M059J (cell line): Measurements from ENCODE around the gene DDX51. TPM values are rescaled to one million over a fixed set of nuclear protein-coding genes. Genes with fewer than 3 reads are reported as not detected.
"Not testable (repeated sequence)": the region's sequence is repeated elsewhere in the genome, so short reads cannot be mapped to it uniquely, and the experiment has no call there.

Source experiments
- DNase-seq: peaks from one replicate; pipeline ENCODE4 v3.0.0-alpha.2; 2012; ENCODE audit warnings: low read depth
- total RNA-seq: library from RNA; depleted of rRNA; stranded (reverse); fragments of >200 nt; shearing (Covaris generic); gene quantifications from 2 replicates; pipeline ENCODE4 v1.2.3, GENCODE V29; 2014

DDX51 gene
- total RNA-seq, 1 experiment from 2014 or later = 4.8 TPM

- no peak for DNase-seq
These were observed 2.9 kb downstream of the DDX51 start for GRCh38 chr12:132140918-132141841.

DNA sequence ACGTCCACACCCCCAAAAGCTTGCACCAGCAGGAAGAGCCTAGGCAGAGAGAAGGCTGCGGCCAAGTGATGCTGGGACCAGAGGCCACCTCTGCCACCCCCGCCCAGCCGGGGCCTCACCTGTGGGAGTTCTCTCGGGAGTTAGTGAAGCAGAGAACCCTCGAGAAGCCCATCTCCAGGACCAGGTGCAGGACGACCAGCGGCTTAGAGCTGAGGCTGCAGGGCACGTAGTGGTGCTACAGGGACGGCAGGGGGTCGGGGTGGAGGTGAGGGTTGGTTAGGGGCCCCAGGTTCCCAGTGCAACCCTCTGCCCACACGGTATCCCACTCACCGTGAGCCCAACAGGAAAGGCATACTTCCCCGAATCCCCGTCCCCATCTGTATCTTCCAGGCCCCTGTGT lies 3.6 kb downstream of the DDX51 start:
- DNase-seq = no peak

DNA sequence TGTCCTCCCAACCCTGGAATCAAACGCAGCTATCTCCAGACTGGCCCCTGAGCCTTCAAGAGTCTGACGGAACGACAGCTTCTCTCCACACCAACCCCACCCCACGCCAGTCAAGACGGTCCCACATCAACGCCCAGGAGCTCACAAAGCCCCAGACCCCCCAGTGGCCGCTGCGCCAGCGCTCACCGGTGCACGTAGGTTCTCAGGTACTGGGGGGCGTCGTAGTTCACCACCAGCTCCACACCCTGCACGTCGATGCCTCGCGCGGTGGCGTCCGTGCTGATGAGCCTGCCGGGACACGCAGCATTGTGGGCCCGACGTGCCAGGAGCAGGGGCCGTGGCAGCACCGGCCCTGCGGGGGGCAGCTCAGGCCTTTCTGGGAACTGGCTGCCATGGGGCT lies 4.2 kb downstream of the DDX51 start:
- no peak for DNase-seq

DNA sequence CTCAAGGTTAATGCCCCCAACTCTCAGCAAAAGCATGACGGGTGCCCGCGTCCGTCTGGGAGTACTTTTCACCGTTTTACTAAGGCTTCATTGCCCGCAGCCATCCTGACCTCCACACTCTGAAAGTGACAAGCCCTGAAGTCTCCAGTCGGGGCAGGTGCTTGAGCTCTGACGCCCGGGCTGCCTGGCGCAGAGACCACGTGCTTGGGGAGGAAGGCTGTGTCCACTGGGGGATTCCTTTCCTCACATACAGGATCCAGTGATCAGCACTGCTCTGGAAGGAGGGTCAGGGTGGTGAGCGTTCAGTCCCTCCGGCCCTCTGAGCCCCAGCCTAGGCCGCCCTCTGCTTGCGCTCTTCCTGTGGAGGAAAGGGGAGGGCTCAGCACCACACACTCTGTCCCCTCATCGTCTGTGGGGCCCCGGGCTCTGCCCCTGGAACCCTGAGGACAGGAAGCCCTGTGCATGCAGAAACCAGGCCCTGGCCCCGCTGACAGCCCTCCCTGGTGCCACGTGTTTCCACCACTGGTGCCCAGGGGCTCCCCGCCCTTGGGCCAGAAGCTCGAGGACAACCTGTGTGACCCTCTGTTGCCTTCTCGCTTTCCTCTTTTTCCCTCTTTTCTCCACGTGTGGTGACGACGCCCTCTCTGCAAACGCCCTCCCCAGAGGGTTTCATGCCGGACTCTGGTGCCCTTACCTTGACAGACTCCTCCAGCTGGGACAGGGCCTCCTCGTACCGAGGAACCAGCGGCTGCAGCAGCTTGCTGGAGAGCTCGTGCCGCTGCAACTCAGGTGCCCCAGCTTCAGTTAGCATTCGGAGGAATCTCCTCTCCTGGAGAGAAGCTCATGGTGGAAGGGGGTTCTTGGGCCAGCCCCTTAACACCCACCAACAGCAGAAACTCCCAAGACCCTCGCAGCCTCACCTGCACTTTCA lies 4.9 kb downstream of the DDX51 start:
- DNase-seq = no peak

DNA sequence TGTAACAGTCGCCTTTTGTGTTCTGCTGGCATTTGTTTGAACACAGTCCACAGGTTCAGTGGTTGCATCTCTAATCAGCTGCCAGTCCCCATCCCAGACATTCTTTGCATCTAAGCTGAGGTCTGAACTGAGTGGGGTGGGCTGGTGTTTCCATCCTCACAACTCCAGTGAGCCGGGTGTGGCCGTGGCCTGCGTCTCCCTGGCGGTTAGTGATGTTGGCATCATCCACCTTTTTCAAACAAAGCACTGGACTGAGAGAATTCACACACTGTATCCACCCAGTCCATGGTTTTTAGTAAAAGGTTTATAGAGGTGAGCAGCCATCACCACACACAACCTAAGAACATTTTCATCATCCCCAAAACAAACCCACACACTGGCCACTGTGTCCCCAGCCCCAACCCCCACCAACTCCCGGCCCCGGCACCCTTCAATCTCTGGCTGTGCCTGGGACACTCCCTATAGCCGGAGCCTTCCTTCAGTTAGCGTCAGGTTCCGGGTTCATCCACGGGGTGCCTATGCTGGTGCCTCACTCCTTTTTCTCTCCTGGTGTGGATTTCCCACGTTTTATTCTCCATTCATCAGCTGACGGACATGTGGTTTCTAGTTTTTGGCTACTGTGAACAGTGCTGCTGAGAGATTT lies 6.5 kb downstream of the DDX51 start:
- DNase-seq = no peak

DNA sequence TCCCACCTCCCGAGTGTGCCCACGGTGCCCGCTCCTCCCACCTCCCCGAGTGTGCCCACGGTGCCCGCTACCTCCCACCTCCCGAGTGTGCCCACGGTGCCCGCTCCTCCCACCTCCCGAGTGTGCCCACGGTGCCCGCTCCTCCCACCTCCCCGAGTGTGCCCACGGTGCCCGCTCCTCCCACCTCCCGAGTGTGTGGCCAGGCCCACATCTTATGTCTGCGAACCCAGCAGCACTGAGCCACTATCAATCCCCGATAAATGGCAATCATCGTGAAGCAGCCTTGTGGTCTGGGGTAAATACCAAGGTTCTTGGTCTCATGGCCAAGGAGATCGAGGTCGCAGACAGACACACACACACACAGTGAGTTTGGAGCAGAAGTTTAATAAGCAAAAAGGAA lies 7.9 kb downstream of the DDX51 start:
- not testable (repeated sequence) for DNase-seq

GRCh38 chr12:132134653-132135183 lies 9.4 kb downstream of the DDX51 start:
- not testable (repeated sequence) for DNase-seq

- no peak for DNase-seq
These were observed 10.0 kb downstream of the DDX51 start for GRCh38 chr12:132133952-132134652.

DNA sequence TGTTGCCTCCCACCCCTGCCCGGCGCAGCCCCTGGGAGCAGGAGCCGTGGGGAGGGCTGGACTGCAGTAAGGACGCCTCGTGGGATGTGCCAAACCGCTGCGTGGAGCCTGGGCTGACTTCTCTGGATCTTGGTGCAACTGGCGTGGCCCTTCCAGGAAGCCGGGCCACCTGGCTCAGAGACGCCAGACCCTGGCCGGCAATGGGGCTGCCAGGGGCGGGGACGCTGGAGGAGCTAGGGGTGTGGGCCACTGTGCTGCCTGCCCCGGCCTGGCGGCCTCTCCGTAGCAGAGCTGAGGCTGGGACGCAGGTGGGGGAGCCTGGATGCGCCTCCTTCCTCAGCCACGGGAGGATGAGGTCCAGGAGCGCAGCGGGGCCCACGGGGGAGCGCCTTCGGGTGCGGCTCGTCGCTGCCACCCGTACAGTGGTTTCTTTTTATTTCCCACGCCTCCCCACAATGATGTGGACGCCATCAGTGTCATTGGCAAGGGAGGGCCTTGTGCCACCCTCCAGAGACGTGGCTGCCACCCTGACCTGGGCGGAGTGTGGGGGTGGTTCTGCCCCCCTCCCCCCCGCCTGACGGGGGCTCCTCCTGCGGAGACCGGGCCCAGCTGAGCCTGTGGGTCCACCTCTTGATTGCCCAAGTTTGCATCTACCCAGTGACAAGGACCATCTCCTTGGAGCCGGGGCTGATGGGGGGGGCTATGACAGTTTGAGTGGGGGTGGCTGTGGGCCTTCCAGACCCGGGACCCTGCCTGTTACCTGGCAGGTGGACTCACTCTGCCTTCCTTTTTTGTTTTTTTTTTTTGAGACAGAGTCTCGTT lies 11.3 kb downstream of the DDX51 start:
- DNase-seq = no peak

DNA sequence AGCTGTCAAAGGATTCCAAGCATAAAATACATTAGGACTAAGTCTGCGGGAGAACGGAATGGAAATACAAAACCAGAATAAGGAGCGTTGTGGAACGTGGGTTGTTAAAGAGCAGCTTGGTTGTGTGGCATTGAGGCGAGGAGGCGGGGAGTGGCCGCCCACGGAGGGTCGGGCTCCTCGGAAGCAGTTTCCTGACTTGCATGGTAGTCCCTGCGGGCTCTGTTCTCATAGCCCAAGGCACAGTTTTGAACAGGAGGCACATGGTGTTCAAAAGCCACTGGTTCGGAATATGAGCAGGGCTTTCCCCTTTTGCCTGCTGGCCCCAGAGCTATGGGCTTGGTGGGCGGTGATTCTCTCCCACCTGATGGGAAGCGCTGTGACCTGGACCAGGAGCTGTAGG lies 12.2 kb downstream of the DDX51 start:
- no peak for DNase-seq

DNA sequence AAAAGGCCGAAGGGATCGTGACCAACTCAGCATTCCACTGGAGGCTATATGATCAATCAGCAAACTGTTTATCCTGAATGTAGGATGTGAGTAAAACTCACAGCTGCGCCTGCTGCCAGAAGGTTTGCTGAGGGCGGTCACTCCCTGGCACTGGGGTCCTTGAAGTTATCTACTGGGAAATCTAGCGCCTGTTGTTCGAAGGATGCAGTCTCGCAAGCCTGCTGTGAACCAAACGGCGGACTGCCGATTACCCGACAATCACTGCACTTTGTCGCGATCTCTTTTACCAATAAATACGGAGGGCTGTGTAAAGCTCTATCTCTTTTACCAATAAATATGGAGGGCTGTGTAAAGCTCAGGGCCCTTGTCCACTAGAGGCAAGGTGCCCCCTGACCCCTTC lies 12.9 kb downstream of the DDX51 start:
- DNase-seq = no peak

DNA sequence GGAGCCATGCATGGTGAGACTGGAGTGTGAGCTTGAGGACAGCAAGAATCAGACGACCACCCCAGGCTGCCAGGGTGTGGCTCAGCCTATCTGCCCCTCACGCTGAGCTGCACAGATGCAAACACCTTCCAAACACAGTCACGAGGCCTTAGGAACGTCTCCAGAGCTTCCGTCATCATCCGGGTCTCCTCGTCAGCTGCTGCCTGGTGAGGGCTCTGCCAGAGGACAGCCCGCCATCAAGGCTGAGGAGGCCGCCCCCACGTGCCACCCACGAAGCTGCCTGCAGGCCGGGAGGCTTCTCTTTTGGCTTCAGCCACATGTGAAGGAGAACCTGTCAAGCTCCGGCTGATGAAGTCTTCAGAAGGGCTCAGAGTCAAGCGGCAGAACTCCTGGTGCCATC lies 13.4 kb downstream of the DDX51 start:
- DNase-seq = no peak

DNA sequence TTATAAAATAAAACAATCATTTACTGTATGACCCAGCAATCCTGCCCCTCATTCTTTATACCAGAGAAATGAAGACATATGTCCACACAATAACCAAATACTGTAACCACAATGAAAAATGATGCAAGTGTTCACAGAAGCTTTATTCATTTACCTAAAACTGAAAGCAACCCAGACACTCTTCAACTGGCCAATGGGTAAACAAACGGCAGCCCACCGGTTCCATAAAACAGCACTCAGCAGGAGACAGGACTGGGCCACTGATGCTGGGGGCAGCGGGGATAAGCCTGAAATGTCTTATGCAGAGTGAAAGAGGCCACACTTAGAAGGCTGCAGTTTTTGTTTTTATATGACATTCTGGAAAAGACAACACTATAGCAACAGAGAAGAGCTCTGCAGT lies 15.1 kb downstream of the DDX51 start:
- DNase-seq = no peak

DNA sequence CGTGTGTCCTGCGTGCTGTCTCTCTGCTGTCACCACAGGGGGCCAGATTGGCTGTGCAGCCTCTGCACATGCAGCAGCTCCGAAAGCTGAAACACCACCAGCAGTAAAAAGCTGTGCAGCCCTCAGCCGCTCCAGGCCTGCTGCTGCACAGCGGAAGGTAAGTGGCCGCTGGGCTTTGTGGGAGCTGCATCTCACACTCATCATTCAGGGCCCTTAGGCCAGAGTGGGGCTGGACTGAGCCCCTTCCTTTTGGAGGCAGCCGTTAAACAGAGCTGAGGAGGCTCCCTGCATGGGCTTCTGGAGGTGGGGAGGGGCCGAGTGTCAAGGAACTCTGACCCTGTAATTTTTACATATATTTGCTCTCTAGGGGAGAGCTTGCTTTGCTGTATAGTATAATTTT lies 17.1 kb downstream of the DDX51 start:
- no peak for DNase-seq

GRCh38 chr12:132125736-132126135 lies 18.4 kb downstream of the DDX51 start:
- no peak for DNase-seq

DNA sequence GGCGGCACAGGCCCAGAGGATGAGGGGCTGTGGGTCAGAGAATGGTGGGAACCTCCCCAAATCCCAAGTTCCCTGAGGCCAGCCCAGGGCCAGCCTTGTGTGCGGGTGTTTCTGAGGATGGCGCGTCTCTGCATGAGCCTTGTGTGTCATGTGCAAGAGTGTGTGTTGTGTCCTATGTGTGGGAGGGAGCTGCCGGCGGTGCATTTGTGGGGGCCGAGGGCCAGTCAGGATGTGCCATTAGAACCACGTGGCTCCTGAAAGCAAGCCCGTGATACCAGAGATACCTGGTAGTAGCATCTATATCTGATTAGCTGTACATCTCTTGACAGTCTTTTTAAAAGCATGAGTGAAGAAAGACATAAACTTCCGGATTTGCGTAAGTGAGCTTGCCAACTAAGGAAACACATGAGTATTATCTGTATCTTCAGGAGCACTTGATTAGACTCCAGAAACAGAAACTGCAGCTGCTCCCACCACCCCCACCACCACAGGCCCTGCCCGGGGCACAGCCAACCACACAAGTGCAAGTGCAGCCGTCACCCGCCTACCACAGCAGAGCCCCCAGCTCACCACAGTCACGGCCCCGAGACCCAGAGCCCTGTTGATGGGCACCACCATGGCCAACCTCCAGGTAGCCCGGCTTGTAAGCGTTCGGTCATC lies 19.2 kb downstream of the DDX51 start:
- no peak for DNase-seq

GRCh38 chr12:132123970-132124765 lies 20.0 kb downstream of the DDX51 start:
- DNase-seq = no peak

DNA sequence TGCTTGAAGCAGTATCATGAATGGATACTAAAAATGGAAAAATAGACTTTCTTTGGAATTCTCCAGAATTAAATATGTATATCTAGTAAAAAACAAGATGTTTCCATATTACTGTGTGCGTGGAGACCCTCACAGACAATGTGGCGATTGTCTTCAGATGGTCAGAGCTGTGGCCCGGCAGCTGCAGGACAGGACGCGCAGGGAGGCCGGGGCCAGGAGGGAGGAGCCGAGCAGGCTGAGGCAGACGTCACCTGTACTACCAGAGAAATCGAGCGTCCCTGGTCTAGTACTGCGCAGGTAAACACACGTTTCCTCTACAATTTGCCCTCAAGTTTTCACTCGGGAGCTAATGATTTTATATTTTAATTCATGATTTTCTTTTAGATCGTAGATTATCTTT lies 22.8 kb downstream of the DDX51 start:
- no peak for DNase-seq

DNA sequence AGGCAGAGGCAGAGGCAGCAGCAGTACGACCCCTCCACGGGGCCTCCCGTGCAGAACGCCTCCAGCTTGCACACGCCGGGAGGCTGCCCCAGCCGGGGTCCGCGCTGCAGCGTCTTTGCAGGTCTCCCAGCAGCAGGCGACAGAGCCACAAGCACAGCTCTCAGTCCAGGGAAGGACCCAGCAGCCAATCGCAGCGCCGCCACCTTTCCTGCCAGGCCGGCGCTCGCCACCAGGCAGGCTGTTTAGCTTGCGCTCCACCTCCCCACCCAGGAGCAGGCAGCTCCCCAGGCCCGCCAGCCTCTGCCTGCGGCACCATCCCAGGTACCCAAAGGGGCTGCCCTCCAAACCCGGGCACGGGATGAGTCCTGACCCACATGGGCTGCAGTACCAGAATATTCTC lies 25.2 kb downstream of the DDX51 start:
- DNase-seq = no peak
